ENCODE results near the gene KCNQ1. TPM values are rescaled to one million over a fixed set of nuclear protein-coding genes. Genes with fewer than 3 reads are reported as not detected.
A peak's percentile ranks its signal among the peaks of the same experiment; 100 is the strongest.

The KCNQ1 gene
- polyA plus RNA-seq, 1 donor (not counting 4 experiments of a cell fraction or from before 2014, with no cell fraction given), result not detected

GRCh38 chr11:2891326-2892214 lies 446.8 kb downstream of the KCNQ1 start:
- H3K27ac ChIP-seq (ENCODE audit: control insufficient read depth, insufficient read depth, low read length), result no peak overlapping the region
- dilution Hi-C loops (cut with MboI; ENCODE audit: extremely low pct_ligation_motif_present, low sequenced_read_pairs), result no loop called here

DNA sequence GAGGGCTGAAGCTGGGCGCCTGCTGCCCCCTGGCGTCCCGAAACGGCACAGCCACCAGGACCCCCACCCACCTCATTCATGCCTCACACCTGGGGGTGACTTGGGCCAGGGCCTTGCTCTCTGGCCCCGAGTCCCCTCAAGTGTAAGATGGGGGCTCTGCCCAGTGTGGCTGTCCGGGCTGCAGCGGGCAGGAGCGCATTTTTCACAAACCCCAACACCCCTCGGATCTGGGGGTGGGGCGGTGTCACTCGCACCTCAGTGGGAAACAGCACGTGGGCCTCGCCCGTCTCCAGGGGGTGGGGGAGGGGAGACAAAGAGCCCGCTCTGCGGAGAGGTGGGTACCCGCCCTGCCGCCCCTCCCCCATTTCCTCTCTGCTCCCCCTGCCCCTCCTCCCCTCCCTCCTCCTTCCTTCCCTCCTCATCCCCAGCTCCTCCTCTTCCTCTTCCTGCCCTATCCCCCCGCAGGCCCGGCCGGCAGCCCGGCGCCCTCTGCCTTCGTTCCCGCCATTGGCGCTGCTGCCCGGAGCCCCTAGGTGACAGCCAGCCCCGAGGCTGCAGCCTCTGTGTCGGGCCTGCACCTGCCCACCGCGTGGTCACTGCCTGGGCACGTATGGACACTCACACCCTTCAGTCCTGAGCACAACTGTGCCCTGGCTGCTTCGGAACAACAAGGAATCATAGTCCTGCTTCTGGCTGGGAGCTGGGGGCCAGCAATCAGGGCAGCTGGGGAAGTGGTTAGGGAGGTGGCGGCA lies 447.6 kb downstream of the KCNQ1 start:
- no peaks in the 10 kb centered on the region for H3K36me3 ChIP-seq (ENCODE audit: control insufficient read depth in 2 of 2, extremely low read depth in 1 of 2, insufficient read depth in 2 of 2, low read length in 2 of 2)
- DNase-seq (ENCODE audit: low read depth, low spot score) (no peak), FAIRE-seq (no peak)
- no peak for TF ChIP-seq EZH2 (IDR thresholded peaks at IDR 0.05; ENCODE audit: low read length)
- TF ChIP-seq, protein P1, sequence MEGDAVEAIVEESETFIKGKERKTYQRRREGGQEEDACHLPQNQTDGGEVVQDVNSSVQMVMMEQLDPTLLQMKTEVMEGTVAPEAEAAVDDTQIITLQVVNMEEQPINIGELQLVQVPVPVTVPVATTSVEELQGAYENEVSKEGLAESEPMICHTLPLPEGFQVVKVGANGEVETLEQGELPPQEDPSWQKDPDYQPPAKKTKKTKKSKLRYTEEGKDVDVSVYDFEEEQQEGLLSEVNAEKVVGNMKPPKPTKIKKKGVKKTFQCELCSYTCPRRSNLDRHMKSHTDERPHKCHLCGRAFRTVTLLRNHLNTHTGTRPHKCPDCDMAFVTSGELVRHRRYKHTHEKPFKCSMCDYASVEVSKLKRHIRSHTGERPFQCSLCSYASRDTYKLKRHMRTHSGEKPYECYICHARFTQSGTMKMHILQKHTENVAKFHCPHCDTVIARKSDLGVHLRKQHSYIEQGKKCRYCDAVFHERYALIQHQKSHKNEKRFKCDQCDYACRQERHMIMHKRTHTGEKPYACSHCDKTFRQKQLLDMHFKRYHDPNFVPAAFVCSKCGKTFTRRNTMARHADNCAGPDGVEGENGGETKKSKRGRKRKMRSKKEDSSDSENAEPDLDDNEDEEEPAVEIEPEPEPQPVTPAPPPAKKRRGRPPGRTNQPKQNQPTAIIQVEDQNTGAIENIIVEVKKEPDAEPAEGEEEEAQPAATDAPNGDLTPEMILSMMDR (optimal IDR thresholded peaks at IDR 0.05 in 1 of 3, IDR thresholded peaks at IDR 0.05 in 1 of 3, conservative IDR thresholded peaks at IDR 0.05 in 1 of 3; ENCODE audit: extremely low read depth in 1 of 3, insufficient read depth in 2 of 3, low read length in 3 of 3), result peak in 2 of 3 experiments; percentile 83 to 93
- H3K4me1 ChIP-seq (ENCODE audit: control insufficient read depth, extremely low read depth, insufficient read depth, low read length), result peaks cover 25% of the 10 kb centered on the region
- H3K9me1 ChIP-seq (ENCODE audit: control insufficient read depth, extremely low read depth, insufficient read depth, low read length), result no peaks in the 10 kb centered on the region
- H3K4me2 ChIP-seq (ENCODE audit: control insufficient read depth, extremely low read depth, insufficient read depth, low read depth, low read length), result peak overlapping the region; percentile 71
- no peaks in the 10 kb centered on the region for H3K27me3 ChIP-seq (ENCODE audit: control insufficient read depth, extremely low read depth, insufficient read depth, low read length)
- H4K20me1 ChIP-seq (ENCODE audit: control insufficient read depth, extremely low read depth, insufficient read depth, low read length), result peaks cover under 1% of the 10 kb centered on the region
- H3K9ac ChIP-seq (ENCODE audit: control insufficient read depth, extremely low read depth, insufficient read depth, low read length), result peak overlapping the region; percentile 41
- no peaks in the 10 kb centered on the region for H3K9me3 ChIP-seq (ENCODE audit: control insufficient read depth, low read depth, low read length)
- H3K27ac ChIP-seq (ENCODE audit: control insufficient read depth, insufficient read depth, low read length), result no peak overlapping the region
- no peaks in the 10 kb centered on the region for H3K79me2 ChIP-seq (ENCODE audit: control insufficient read depth, insufficient read depth, low read length)
- peak overlapping the region; percentile 8 to 46 (median 24) for H3K4me3 ChIP-seq (ENCODE audit: control insufficient read depth in 2 of 3, extremely low read depth in 1 of 3, insufficient read depth in 2 of 3, low read depth in 1 of 3, low read length in 3 of 3)
- dilution Hi-C loops (cut with MboI; ENCODE audit: extremely low pct_ligation_motif_present, low sequenced_read_pairs), result no loop called here
- H2AFZ ChIP-seq (ENCODE audit: control insufficient read depth, low read length), result peak overlapping the region; percentile 61

More at GRCh38 chr11:2891326-2892214, 446.8 kb downstream of the KCNQ1 start:
- H3K36me3 ChIP-seq (ENCODE audit: control insufficient read depth in 2 of 2, extremely low read depth in 1 of 2, insufficient read depth in 2 of 2, low read length in 2 of 2), result no peaks in the 10 kb centered on the region
- peak overlapping the region in 2 of 3 experiments; percentile 8 to 46 for H3K4me3 ChIP-seq (ENCODE audit: control insufficient read depth in 2 of 3, extremely low read depth in 1 of 3, insufficient read depth in 2 of 3, low read depth in 1 of 3, low read length in 3 of 3)
- peak overlapping the region; percentile 54 for H3K9ac ChIP-seq (ENCODE audit: control insufficient read depth, extremely low read depth, insufficient read depth, low read length)
- no peaks in the 10 kb centered on the region for H3K79me2 ChIP-seq (ENCODE audit: control insufficient read depth, insufficient read depth, low read length)
- peaks cover 25% of the 10 kb centered on the region for H3K4me1 ChIP-seq (ENCODE audit: control insufficient read depth, extremely low read depth, insufficient read depth, low read length)
- peak overlapping the region; percentile 51 for H2AFZ ChIP-seq (ENCODE audit: control insufficient read depth, low read length)
- H3K9me1 ChIP-seq (ENCODE audit: control insufficient read depth, extremely low read depth, insufficient read depth, low read length), result no peaks in the 10 kb centered on the region
- TF ChIP-seq, protein P1 (optimal IDR thresholded peaks at IDR 0.05 in 1 of 3, IDR thresholded peaks at IDR 0.05 in 1 of 3, conservative IDR thresholded peaks at IDR 0.05 in 1 of 3; ENCODE audit: extremely low read depth in 1 of 3, insufficient read depth in 2 of 3, low read length in 3 of 3), result no peak
- no peak for TF ChIP-seq EZH2 (IDR thresholded peaks at IDR 0.05; ENCODE audit: low read length)
- H3K4me2 ChIP-seq (ENCODE audit: control insufficient read depth, extremely low read depth, insufficient read depth, low read depth, low read length), result peak overlapping the region; percentile 71
- peaks cover 3% of the 10 kb centered on the region for H3K27me3 ChIP-seq (ENCODE audit: control insufficient read depth, extremely low read depth, insufficient read depth, low read length)
- no peak for DNase-seq (ENCODE audit: low read depth, low spot score)
- H4K20me1 ChIP-seq (ENCODE audit: control insufficient read depth, extremely low read depth, insufficient read depth, low read length), result peaks cover 2% of the 10 kb centered on the region
- H3K9me3 ChIP-seq (ENCODE audit: control insufficient read depth, low read depth, low read length), result no peaks in the 10 kb centered on the region
- FAIRE-seq, result no peak

Measured in keratinocyte (primary cell).